Lower leg skin (tissue), 4 donors: ENCODE measurements around the gene SMCO2. TPM values are rescaled to one million over a fixed set of nuclear protein-coding genes. Genes with fewer than 3 reads are reported as not detected.

ENCODE experiments used
- DNase-seq, 2 donors: peaks; one replicate each; pipeline ENCODE4 v3.0.0-alpha.2; 2019; ENCODE audit warnings: low spot score in 2 of 2
- H3K4me3 ChIP-seq: fragments of 200-600 bp; sonication (generic); 2 replicates; pipeline ENCODE4 v1.5.1; 2017; ENCODE audit warnings: mild to moderate bottlenecking, low read depth; ENCODE audit not compliant: poor library complexity, severe bottlenecking
- CTCF ChIP-seq, 3 donors: fragments of 450-650 bp; IDR thresholded peaks; one replicate each; pipeline ENCODE4 v1.5.1; 2016; ENCODE audit warnings: antibody characterized with exemption in 3 of 3, mild to moderate bottlenecking in 3 of 3, moderate library complexity in 2 of 3
- POLR2A ChIP-seq, 2 donors: fragments of 450-650 bp; IDR thresholded peaks; one replicate each; pipeline ENCODE4 v1.6.1; 2016 to 2017; ENCODE audit warnings: antibody characterized with exemption in 2 of 2, mild to moderate bottlenecking in 1 of 2, moderate library complexity in 1 of 2
- WGBS, 2 donors: methylation state at CpG; one replicate each; pipeline ENCODE4 v1.1.5; 2018; 5-methylcytosine and 5-hydroxymethylcytosine counted together
- intact Hi-C: fragments of 100-400 bp; cut with DNase I; formaldehyde crosslinking; loops from one replicate; pipeline ENCODE4 v1.15.0; 2023; ENCODE audit warnings: low total_unique reads
- total RNA-seq, 4 donors: library from RNA; depleted of rRNA; stranded (reverse); fragments of >200 nt; gene quantifications; one replicate each; pipeline ENCODE4 v1.1.0, GENCODE V29; 2016

Gene SMCO2
- total RNA-seq, 4 donors from 2014 or later = not detected

GRCh38 chr12:27523642-27524493 is 77.3 kb downstream of the SMCO2 start, which contains the start of gene PPFIBP1:
Gene PPFIBP1, plus strand, starts transcription at chr12:27524206. Its CDS starts 109,191 bp downstream, at chr12:27633397.
- TF ChIP-seq CTCF (IDR thresholded peaks at IDR 0.05) (no peak), POLR2A (IDR thresholded peaks at IDR 0.05) (no peak)
- DNase-seq = peak; percentile 99 to 100
- peak within 1 kb of the TSS; percentile 47 for H3K4me3 ChIP-seq
- 0 to 1% methylated on average over 38 to 41 of the region's 41 CpGs for WGBS, 2 donors
- intact Hi-C loops = loop anchor here (10.0 kb wide), 1 partner anchor 91 kb away; no protein-coding TSS in a partner anchor

DNA sequence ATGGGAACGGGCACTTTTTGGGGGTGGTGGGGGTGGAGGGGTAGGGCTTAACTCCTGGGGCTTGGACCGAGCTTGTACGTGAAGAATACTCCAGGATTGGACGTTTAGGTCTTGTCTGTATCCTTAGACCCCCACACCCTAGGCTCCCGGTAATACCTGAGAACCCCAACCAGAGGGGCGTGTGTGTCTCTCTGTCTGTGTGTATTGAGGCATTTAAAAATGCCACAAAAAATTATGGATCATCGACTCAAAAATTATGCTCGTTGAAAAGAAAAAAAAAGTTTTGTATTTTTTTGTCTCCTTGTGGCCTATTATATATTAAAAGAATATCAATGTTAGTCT is 77.9 kb downstream of the SMCO2 start:
- intact Hi-C loops = loop anchor here (10.0 kb wide), 1 partner anchor 90 kb away; no protein-coding TSS in a partner anchor
- no peak for TF ChIP-seq CTCF (IDR thresholded peaks at IDR 0.05)
- no peak for TF ChIP-seq POLR2A (IDR thresholded peaks at IDR 0.05)
- 0 to 1% methylated on average over 8 of the region's 8 CpGs for WGBS, 2 donors
- no peak for DNase-seq
- H3K4me3 ChIP-seq = peak overlapping the region; percentile 47

- no peak for TF ChIP-seq CTCF (IDR thresholded peaks at IDR 0.05)
- whole genome bisulfite sequencing, 2 donors = 1 to 3% methylated on average over 16 of the region's 16 CpGs
- intact Hi-C loops = loop anchor here (10.0 kb wide), 1 partner anchor 90 kb away; no protein-coding TSS in a partner anchor
- H3K4me3 ChIP-seq = peak overlapping the region; percentile 47
- DNase-seq = no peak
These were observed 78.6 kb downstream of the SMCO2 start for GRCh38 chr12:27524839-27525753.

GRCh38 chr12:27527512-27527911 is 81.0 kb downstream of the SMCO2 start:
- TF ChIP-seq CTCF (IDR thresholded peaks at IDR 0.05) (no peak), POLR2A (IDR thresholded peaks at IDR 0.05) (no peak)
- H3K4me3 ChIP-seq = no peak overlapping the region
- DNase-seq = no peak
- 74 to 75% methylated on average over 9 of the region's 9 CpGs for WGBS, 2 donors
- intact Hi-C loops = loop anchor here (10.0 kb wide), 1 partner anchor 87 kb away; no protein-coding TSS in a partner anchor

DNA sequence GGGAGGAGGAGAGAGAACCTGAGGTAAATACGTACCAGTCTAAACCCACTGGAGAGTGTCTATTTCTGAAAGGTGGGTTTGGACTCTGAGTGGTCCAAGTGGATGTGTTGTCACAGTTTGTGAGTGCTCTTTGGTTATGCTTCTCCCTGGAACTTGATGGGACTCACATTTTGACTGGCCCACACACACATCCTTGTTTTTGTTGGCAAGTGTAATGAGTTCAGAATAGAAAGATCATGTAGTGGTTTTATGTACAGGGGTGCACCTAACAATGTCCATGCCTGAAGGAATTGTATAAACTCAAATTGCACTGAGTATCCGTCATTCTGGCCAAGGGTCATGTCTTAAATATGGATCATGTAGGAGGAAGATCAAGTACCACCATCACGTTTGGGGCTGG is 82.3 kb downstream of the SMCO2 start:
- TF ChIP-seq CTCF (IDR thresholded peaks at IDR 0.05) (no peak), POLR2A (IDR thresholded peaks at IDR 0.05) (no peak)
- DNase-seq = no peak
- intact Hi-C loops = loop anchor here (10.0 kb wide), 1 partner anchor 86 kb away; no protein-coding TSS in a partner anchor
- H3K4me3 ChIP-seq = no peak overlapping the region
- 74 to 77% methylated on average over 3 of the region's 3 CpGs for WGBS, 2 donors
